Stomach (tissue), 9 donors: ENCODE results near the gene TBX4. TPM values are rescaled to one million over a fixed set of nuclear protein-coding genes. Genes with fewer than 3 reads are reported as not detected.

Source experiments
- DNase-seq, 2 donors: peaks; one replicate each; pipeline versions ENCODE4 v3.0.0 to v3.0.0-alpha.2; 2013 to 2019
- H3K27ac ChIP-seq, 5 donors: fragments of 200-600 bp in 4 of 5; sonication (generic) in 4 of 5; one replicate each; pipeline ENCODE4 v1.5.1; 2013 to 2019; ENCODE audit warnings: mild to moderate bottlenecking in 1 of 5, moderate library complexity in 1 of 5
- H3K27me3 ChIP-seq, 3 donors: fragments of 200-600 bp; sonication (generic); one replicate each; pipeline ENCODE4 v1.5.1; 2017 to 2019; ENCODE audit warnings: mixed run types in 1 of 3
- H3K36me3 ChIP-seq, 4 donors: fragments of 200-600 bp; sonication (generic); 1 replicate in 3 of 4; 2 replicates in 1 of 4; pipeline ENCODE4 v1.5.1; 2016 to 2019
- H3K4me1 ChIP-seq, 4 donors: fragments of 200-600 bp; sonication (generic); one replicate each; pipeline ENCODE4 v1.5.1; 2016 to 2019
- H3K4me3 ChIP-seq, 4 donors: fragments of 200-600 bp; sonication (generic) in 3 of 4; one replicate each; pipeline ENCODE4 v1.5.1; 2016 to 2019; ENCODE audit warnings: mild to moderate bottlenecking in 1 of 4
- H3K9me3 ChIP-seq, 4 donors: fragments of 200-600 bp; sonication (generic); one replicate each; pipeline ENCODE4 v1.5.1; 2016 to 2019
- CTCF ChIP-seq, 7 experiments: fragments of 450-650 bp in 4 of 7; fragments of 200-600 bp in 3 of 7; sonication (generic) in 3 of 7; IDR thresholded peaks; one replicate each; pipeline ENCODE4 v1.5.1; 2016 to 2019; ENCODE audit warnings: antibody characterized with exemption in 7 of 7, control low read depth in 2 of 7, mild to moderate bottlenecking in 1 of 7
- EP300 ChIP-seq: sonication (generic); formaldehyde crosslinking; IDR thresholded peaks from one replicate; pipeline ENCODE4 v1.6.1; 2017; ENCODE audit warnings: antibody characterized with exemption
- POLR2A ChIP-seq, 4 donors: fragments of 450-650 bp; IDR thresholded peaks; one replicate each; pipeline ENCODE4 v1.6.1; 2016; ENCODE audit warnings: antibody characterized with exemption in 4 of 4, control low read depth in 2 of 4, mild to moderate bottlenecking in 1 of 4, moderate library complexity in 1 of 4
- POLR2AphosphoS5 ChIP-seq, 3 donors: sonication (generic); formaldehyde crosslinking; IDR thresholded peaks; one replicate each; pipeline ENCODE4 v1.6.1; 2016; ENCODE audit warnings: antibody characterized with exemption in 3 of 3
- WGBS, 5 donors: extraction: QIAGEN DNeasy Blood & Tissue Kit in 3 of 5; methylation state at CpG; one replicate each; pipeline versions ENCODE4 v1.1.5 to v1.1.7; 2013 to 2018; 5-methylcytosine and 5-hydroxymethylcytosine counted together
- intact Hi-C: fragments of 100-400 bp; cut with DNase I; formaldehyde crosslinking; loops from one replicate; pipeline ENCODE4 v1.15.1; 2023; ENCODE audit warnings: low total_unique reads
- polyA plus RNA-seq, 3 donors: library from polyadenylated mRNA; stranded (reverse); fragments of 200-250 nt; gene quantifications; one replicate each; pipeline ENCODE4 v1.2.3, GENCODE V29; 2013
- total RNA-seq, 5 donors: library from RNA; depleted of rRNA; stranded (reverse); fragments of >200 nt; gene quantifications; one replicate each; pipeline versions ENCODE4 v1.1.0 to v1.2.3, GENCODE V29; 2014 to 2016
- donor health status: healthy with polysubstance abuse.
- donor health status: Bipolar disorder and iron deficiency.
- donor health status: healthy.

TBX4 gene
- total and polyA plus RNA-seq, 8 donors: 0.08 to 0.73 TPM; not detected in 6

GRCh38 chr17:61496174-61496956 lies 44.1 kb downstream of the TBX4 start:
- no peak for DNase-seq
- TF ChIP-seq EP300 (no peak), CTCF (IDR thresholded peaks at IDR 0.05) (no peak), POLR2A (IDR thresholded peaks at IDR 0.05) (no peak), POLR2AphosphoS5 (IDR thresholded peaks at IDR 0.05) (no peak)
- H3K27ac ChIP-seq: no peak overlapping the region
- 75 to 84% (median 79%) methylated on average over 12 of the region's 12 CpGs for WGBS, 5 donors
- no peak overlapping the region for H3K4me3 ChIP-seq
- peaks cover 0 to 6% (median 0%) of the 10 kb centered on the region in 3 donors for H3K27me3 ChIP-seq
- H3K36me3 ChIP-seq: no peaks in the 10 kb centered on the region
- no peaks in the 10 kb centered on the region for H3K9me3 ChIP-seq
- intact Hi-C loops: no loop called here
- H3K4me1 ChIP-seq: no peaks in the 10 kb centered on the region

- intact Hi-C loops: no loop called here
- no peak overlapping the region for H3K27ac ChIP-seq
- 76 to 82% (median 79%) methylated on average over 9 of the region's 9 CpGs for WGBS, 5 donors
Measured at GRCh38 chr17:61496957-61497653, 44.9 kb downstream of the TBX4 start.

GRCh38 chr17:61498042-61498994 lies 46.1 kb downstream of the TBX4 start:
- intact Hi-C loops: no loop called here
- TF ChIP-seq POLR2A (IDR thresholded peaks at IDR 0.05): no peak
- TF ChIP-seq POLR2AphosphoS5 (IDR thresholded peaks at IDR 0.05): no peak
- no peak for TF ChIP-seq EP300
- no peak for TF ChIP-seq CTCF (IDR thresholded peaks at IDR 0.05)
- Histone ChIP-seq H3K27ac (no peak overlapping the region), H3K36me3 (no peaks in the 10 kb centered on the region), H3K27me3 (peaks cover 0 to 6% (median 0%) of the 10 kb centered on the region in 3 donors), H3K9me3 (no peaks in the 10 kb centered on the region), H3K4me1 (no peaks in the 10 kb centered on the region), H3K4me3 (no peak overlapping the region)
- 87 to 93% (median 92%) methylated on average over 8 of the region's 8 CpGs for WGBS, 5 donors
- no peak for DNase-seq

More at GRCh38 chr17:61496957-61497653, 44.9 kb downstream of the TBX4 start:
- H3K27me3 ChIP-seq: peaks cover 0 to 6% (median 0%) of the 10 kb centered on the region in 3 donors
- DNase-seq: no peak
- no peaks in the 10 kb centered on the region for H3K4me1 ChIP-seq
- H3K36me3 ChIP-seq: no peaks in the 10 kb centered on the region
- H3K4me3 ChIP-seq: no peak overlapping the region
- TF ChIP-seq POLR2A (IDR thresholded peaks at IDR 0.05) (no peak), EP300 (no peak), CTCF (IDR thresholded peaks at IDR 0.05) (no peak), POLR2AphosphoS5 (IDR thresholded peaks at IDR 0.05) (no peak)
- no peaks in the 10 kb centered on the region for H3K9me3 ChIP-seq

- H3K27ac ChIP-seq: no peak overlapping the region
- TF ChIP-seq POLR2AphosphoS5 (IDR thresholded peaks at IDR 0.05) (no peak), EP300 (no peak), POLR2A (IDR thresholded peaks at IDR 0.05) (no peak), CTCF (IDR thresholded peaks at IDR 0.05) (no peak)
- no peak overlapping the region for H3K4me3 ChIP-seq
- H3K4me1 ChIP-seq: no peaks in the 10 kb centered on the region
- no peak for DNase-seq
- 81 to 94% (median 88%) methylated on average over 3 of the region's 3 CpGs for WGBS, 5 donors
- H3K27me3 ChIP-seq: peaks cover 0 to 6% (median 0%) of the 10 kb centered on the region in 3 donors
- H3K36me3 ChIP-seq: no peaks in the 10 kb centered on the region
- H3K9me3 ChIP-seq: no peaks in the 10 kb centered on the region
- intact Hi-C loops: no loop called here
Measured at GRCh38 chr17:61499632-61500031, 47.4 kb downstream of the TBX4 start.
